ENCODE data around the gene NFATC2.

Gene NFATC2

DNA sequence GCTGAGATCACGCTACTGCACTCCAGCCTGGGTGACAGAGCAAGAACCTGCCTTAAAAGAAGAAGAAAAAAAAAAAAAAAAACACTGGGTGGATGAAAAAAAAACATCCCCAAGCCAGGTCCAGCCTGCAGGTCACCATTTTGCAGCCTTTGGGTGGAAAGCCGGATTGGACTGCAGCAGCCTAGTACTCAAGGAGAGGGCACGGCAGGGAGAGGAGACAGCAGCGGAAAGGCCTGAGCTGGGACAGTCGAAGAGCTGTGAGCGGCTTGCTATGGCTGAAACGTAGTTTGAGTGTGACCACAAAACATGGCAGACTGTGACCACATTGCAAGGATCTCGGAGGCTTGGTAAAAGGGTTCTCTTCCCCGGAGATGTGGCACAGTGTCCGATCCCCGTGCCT is 173.0 kb downstream of the NFATC2 start:
- DNase-seq: no peak

GRCh38 chr20:51368461-51369211 is 173.9 kb downstream of the NFATC2 start:
- no peak for DNase-seq

GRCh38 chr20:51366155-51366886 is 176.2 kb downstream of the NFATC2 start:
- DNase-seq: no peak

DNA sequence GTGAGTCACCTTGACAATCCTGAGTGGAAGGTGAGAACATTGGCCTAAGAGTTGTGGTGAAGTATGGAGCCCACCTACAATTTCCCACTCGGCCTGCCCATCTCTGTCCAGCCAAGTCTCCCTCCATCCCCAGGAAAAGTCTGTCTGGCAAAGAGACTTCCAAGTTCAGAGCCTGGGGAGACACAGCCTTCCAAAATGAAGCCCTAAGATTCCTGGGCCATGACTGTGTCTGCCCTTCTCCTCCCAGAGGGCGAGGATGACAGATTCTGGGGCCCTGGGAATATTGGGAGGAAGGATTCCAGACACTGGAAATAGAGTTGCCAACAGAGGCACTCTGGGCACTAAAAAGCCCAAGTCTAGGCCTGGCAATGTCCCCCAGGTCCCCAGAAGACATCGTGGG is 176.8 kb downstream of the NFATC2 start:
- no peak for DNase-seq

- DNase-seq: no peak
Observed at GRCh38 chr20:51363813-51364212, 178.7 kb downstream of the NFATC2 start.

GRCh38 chr20:51363378-51363777 is 179.1 kb downstream of the NFATC2 start:
- DNase-seq: no peak

GRCh38 chr20:51362254-51362653 is 180.3 kb downstream of the NFATC2 start:
- no peak for DNase-seq

DNA sequence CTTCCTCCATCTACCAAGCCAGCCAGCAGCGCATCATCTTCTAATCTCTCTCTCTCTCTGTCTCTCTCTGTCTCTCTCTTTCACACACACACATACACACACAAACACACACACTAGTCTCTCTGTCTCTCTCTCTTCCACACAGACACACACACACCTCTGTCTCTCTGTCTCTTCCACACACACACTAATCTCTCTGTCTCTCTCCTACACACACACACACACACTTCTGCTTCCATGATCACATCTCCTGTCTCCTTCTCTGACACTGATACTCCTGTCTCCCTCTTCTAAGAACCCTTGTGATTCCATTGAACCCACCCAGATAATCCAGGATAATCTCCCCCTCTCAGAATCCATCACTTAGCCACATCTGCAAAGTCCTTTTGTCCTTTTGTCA is 181.3 kb downstream of the NFATC2 start:
- no peak for DNase-seq

GRCh38 chr20:51360451-51361201 is 181.9 kb downstream of the NFATC2 start:
- DNase-seq: no peak

DNA sequence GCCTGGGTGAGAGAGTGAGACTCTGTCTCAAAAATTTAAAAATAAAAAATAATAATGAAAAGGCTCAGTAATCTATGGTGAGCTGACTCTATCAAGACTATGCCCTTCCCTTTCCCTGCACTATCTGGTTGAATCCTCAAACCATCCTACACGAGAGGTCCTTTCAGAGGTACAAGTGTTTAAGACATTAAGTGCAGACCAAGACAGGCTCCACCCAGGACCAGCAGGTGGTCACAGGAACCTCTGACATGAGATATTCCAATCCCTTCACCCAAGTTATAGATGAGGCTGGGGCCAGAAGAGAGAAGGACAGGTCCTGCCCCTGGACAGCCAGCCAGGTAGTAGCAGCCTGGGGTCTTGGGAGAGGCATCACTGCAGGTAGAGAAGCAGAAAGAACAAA is 182.6 kb downstream of the NFATC2 start:
- DNase-seq: no peak

DNA sequence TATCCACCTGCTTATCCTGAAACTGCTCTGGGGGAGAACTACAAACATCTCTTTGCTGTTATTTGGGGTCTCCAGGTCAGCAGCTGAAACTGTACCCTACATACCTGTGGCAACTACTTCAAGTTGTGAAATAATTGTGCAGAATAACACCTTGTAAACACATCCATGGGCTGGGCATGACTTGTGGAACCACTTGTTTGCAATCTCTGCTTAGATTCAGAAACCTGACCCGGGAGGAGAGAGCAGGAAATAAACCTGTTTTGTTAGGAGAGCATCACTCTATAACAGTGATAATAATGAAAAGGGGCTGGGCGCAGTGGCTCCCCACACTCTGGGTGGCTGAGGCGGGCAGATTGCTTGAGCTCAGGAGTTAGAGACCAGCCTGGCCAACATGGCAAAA is 183.1 kb downstream of the NFATC2 start:
- no peak for DNase-seq

DNA sequence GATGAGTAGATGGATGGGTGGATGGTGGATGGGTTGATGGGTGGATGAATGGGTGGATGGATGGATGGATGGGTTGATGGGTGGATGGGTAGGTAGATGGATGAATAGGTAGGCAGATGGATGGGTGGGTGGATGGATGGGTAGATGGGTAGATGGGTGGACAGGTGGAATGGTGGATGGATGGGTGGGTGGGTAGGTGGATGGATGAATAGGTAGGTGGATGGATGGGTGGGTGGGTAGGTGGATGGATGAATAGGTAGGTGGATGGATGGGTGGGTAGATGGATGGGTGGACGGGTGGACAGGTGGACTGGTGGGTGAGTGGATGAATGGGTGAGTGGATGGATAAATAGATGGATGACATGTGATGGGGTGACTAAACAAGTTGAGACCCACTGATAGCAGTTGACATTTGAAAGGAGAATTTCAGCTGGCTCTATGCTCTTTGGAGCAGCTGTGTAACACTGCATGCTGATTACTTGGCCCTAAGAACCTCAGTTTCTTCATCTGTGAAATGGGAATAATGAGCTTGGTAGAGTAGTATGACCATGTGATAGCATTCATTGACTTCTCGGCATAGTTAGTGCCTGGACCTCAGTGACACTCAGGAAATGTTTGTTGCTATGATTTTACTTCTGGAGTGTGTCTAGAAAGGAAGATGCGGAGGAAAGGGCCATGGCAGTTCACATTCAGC is 184.3 kb downstream of the NFATC2 start:
- no peak for DNase-seq

DNA sequence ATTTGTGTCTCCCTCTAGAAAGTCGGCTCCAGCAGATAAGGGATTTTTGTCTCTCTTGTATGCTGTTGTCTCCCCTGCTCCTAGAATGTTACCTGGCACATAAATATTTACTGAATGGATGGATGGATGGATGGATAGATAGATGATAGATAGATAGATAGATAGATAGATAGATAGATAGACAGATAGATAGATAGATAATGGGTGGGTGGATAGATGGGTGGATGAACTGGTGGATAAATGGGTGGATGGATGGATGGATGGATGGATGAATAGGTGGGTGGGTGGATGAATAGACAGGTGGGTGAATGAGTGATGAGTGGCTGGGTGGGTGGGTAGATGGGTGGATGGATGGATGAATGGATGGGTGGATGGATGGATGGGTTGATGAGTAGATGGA is 185.0 kb downstream of the NFATC2 start:
- DNase-seq: no peak

DNA sequence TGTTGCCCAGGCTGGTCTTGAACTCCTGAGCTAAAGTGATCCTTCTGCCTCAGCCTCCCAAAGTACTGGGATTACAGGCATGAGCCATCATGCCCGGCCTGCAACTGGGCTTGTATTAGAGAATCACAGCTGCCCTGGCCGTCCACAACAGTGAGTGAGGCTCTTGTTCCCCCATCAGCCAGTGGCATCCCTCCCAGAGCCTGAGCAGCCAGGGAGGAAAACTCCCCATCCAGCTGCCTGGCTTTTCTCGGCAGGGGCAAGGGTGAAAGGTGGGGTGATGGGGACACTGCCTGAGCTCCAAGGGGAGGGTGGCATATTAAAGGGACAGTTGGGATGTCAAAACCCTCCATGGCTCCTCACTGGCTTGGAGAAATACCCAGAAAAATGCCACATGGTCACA is 185.6 kb downstream of the NFATC2 start:
- no peak for DNase-seq

DNA sequence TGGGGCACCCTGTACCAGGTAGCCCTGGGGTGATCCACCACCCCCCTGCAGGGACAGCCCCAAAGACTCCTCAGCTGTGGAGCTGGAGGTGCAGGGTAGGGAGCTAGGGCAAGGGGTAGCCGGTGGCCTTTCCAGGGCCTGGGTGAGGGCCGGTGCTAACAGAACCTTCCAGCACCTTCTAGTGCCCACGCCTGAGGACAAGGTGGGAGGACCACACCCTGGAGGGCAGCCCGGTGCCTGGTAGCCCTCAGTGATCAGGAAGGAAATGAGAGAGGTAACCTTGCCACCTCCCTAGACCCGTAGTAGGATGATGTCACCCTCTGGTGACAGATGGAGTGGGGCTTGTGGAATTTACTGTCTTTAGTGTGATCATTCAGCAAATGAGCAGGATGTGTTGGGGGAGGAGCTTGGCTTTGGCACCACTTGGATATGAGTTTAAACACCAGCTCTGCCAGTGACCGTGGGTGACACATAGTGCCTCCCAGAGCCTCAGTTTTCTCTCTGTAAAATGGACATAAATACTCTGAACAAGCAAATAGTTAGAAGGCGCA is 187.7 kb downstream of the NFATC2 start:
- DNase-seq: no peak

- no peak for DNase-seq
Observed at GRCh38 chr20:51354191-51354768, 188.2 kb downstream of the NFATC2 start.

- no peak for DNase-seq
Observed at GRCh38 chr20:51353491-51353890, 189.0 kb downstream of the NFATC2 start.

GRCh38 chr20:51352791-51353190 is 189.7 kb downstream of the NFATC2 start:
- no peak for DNase-seq

DNA sequence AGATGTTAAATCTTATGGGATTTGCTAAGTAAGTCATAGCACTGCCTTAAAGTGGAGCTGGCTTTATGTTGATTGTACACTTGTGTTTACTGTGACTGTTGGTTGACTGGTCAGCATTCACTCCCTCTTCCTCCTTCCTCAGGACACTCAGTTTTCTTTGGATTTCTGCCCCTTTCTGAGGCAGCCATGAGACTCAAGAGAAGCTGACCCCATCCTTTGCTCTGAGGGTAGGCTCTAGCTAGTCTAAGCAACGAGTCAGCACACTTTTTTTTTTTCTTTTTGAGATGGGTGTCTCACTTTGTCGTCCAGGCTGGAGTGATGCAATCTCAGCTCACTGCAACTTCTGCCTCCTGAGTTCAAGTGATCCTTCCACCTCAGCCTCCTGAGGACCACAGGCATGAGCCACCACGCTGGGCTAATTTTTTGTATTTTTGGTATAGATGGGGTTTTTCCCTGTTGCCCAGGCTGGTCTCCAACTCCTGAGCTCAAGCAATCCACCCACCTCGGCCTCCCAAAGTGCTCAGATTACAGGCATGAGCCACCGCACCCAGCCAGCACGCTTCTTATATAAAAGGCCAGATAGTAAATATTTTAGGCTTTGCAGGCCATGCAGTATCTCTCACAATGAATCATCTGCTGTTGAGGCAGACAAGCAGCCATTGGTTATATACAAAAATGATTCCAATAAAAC is 191.4 kb downstream of the NFATC2 start:
- DNase-seq: no peak

- DNase-seq: no peak
Observed at GRCh38 chr20:51348876-51349275, 193.6 kb downstream of the NFATC2 start.

GRCh38 chr20:51347831-51348230 is 194.7 kb downstream of the NFATC2 start:
- no peak for DNase-seq

Data from KG1 (cell line).